Measurements from ENCODE around the gene NXPH4. TPM values are rescaled to one million over a fixed set of nuclear protein-coding genes. Genes with fewer than 3 reads are reported as not detected.

NXPH4 gene
- total RNA-seq, 6 donors from 2014 or later: 0.20 to 0.94 (median 0.22) TPM; not detected in 3

DNA sequence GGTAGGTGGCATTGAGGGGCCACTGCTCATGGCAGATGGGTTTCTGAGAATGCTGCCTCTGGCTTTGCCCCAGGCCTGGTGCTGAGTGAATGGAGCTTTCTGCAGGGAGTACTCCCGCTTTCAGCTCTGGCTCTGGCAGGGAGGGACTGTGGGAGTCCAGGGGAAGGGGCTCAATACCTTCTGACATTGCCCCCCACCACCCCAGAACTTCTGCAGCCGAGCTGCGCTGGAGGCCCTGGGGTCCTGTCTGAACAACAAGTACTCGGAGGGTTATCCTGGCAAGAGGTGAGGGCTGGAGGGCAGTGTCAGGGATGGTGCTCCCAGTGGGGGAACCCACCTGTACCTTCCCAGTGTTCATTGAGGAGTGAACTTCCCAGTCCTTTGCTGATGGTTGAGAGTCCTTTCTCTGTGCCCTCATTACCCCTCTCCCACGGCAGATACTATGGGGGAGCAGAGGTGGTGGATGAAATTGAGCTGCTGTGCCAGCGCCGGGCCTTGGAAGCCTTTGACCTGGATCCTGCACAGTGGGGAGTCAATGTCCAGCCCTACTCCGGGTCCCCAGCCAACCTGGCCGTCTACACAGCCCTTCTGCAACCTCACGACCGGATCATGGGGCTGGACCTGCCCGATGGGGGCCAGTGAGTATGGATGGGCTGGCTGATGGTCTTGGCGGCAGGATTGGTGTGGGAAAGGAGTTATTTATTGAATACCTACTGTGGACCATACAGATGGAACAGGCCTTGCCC lies 14.9 kb downstream of the NXPH4 start:
- DNase-seq (no peak), ATAC-seq (ENCODE audit: low FRiP score in 2 of 2) (no peak)
- TF ChIP-seq POLR2AphosphoS5 (IDR thresholded peaks at IDR 0.05) (no peak), CTCF (IDR thresholded peaks at IDR 0.05) (no peak), POLR2A (IDR thresholded peaks at IDR 0.05) (no peak), EP300 (IDR thresholded peaks at IDR 0.05) (no peak)
- H3K4me1 ChIP-seq: peaks cover 21 to 40% (median 34%) of the 10 kb centered on the region in 4 donors
- H3K27me3 ChIP-seq: peaks cover 0 to 11% (median 8%) of the 10 kb centered on the region in 4 donors
- no peak overlapping the region for H3K4me3 ChIP-seq
- H3K9me3 ChIP-seq: no peaks in the 10 kb centered on the region
- 96 to 100% methylated on average over 2 to 13 of the region's 13 CpGs for WGBS, 2 donors
- peak overlapping the region in 1 of 4 donors; percentile 4 for H3K27ac ChIP-seq
- peaks cover 0 to 40% (median 36%) of the 10 kb centered on the region in 4 donors for H3K36me3 ChIP-seq

- no peak for ATAC-seq (ENCODE audit: low FRiP score in 2 of 2)
Measured at GRCh38 chr12:57232156-57232756, 15.7 kb downstream of the NXPH4 start.

GRCh38 chr12:57233357-57234232 lies 17.0 kb downstream of the NXPH4 start:
- no peak for ATAC-seq (ENCODE audit: low FRiP score in 2 of 2)
- H3K9me3 ChIP-seq: no peaks in the 10 kb centered on the region
- no peak overlapping the region for H3K4me3 ChIP-seq
- WGBS, 2 donors: 87 to 94% methylated on average over 9 to 15 of the region's 15 CpGs
- peaks cover 26 to 43% (median 35%) of the 10 kb centered on the region in 4 donors for H3K4me1 ChIP-seq
- DNase-seq: no peak
- peaks cover 0 to 15% (median 11%) of the 10 kb centered on the region in 4 donors for H3K27me3 ChIP-seq
- peaks cover 0 to 40% (median 36%) of the 10 kb centered on the region in 4 donors for H3K36me3 ChIP-seq
- no peak for TF ChIP-seq POLR2AphosphoS5 (IDR thresholded peaks at IDR 0.05)
- peak overlapping the region in 1 of 4 donors; percentile 55 for H3K27ac ChIP-seq

More at GRCh38 chr12:57232156-57232756, 15.7 kb downstream of the NXPH4 start:
- Histone ChIP-seq H3K36me3 (peaks cover 0 to 40% (median 36%) of the 10 kb centered on the region in 4 donors), H3K27ac (no peak overlapping the region), H3K27me3 (peaks cover 0 to 9% (median 2%) of the 10 kb centered on the region in 4 donors), H3K4me1 (peaks cover 15 to 32% (median 26%) of the 10 kb centered on the region in 4 donors), H3K9me3 (no peaks in the 10 kb centered on the region), H3K4me3 (no peak overlapping the region)
- no peak for TF ChIP-seq EP300 (IDR thresholded peaks at IDR 0.05)
- no peak for TF ChIP-seq POLR2A (IDR thresholded peaks at IDR 0.05)
- TF ChIP-seq POLR2AphosphoS5 (IDR thresholded peaks at IDR 0.05): no peak
- TF ChIP-seq CTCF (IDR thresholded peaks at IDR 0.05): no peak
- no peak for DNase-seq
- WGBS, 2 donors: 95 to 96% methylated on average over 17 to 19 of the region's 19 CpGs

DNA sequence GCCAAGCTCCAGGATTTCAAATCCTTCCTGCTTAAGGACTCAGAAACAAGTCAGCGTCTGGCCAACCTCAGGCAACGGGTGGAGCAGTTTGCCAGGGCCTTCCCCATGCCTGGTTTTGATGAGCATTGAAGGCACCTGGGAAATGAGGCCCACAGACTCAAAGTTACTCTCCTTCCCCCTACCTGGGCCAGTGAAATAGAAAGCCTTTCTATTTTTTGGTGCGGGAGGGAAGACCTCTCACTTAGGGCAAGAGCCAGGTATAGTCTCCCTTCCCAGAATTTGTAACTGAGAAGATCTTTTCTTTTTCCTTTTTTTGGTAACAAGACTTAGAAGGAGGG lies 17.6 kb downstream of the NXPH4 start:
- ATAC-seq (ENCODE audit: low FRiP score in 2 of 2) (no peak), DNase-seq (no peak)
- no peak overlapping the region for H3K4me3 ChIP-seq
- H3K9me3 ChIP-seq: no peaks in the 10 kb centered on the region
- 79 to 80% methylated on average over 3 of the region's 3 CpGs for WGBS, 2 donors
- peaks cover 27 to 43% (median 35%) of the 10 kb centered on the region in 4 donors for H3K4me1 ChIP-seq
- TF ChIP-seq POLR2AphosphoS5 (IDR thresholded peaks at IDR 0.05) (no peak), EP300 (IDR thresholded peaks at IDR 0.05) (no peak), CTCF (IDR thresholded peaks at IDR 0.05) (no peak), POLR2A (IDR thresholded peaks at IDR 0.05) (no peak)
- H3K27me3 ChIP-seq: peaks cover 0 to 16% (median 14%) of the 10 kb centered on the region in 4 donors
- H3K36me3 ChIP-seq: peaks cover 0 to 40% (median 36%) of the 10 kb centered on the region in 4 donors
- H3K27ac ChIP-seq: peak overlapping the region in 1 of 4 donors; percentile 55
